Spinal cord (tissue), 10 donors: ENCODE results near the gene TCF7. TPM values are rescaled to one million over a fixed set of nuclear protein-coding genes. Genes with fewer than 3 reads are reported as not detected.
"Not testable (repeated sequence)": the region's sequence is repeated elsewhere in the genome, so short reads cannot be mapped to it uniquely, and the experiment has no call there.

Experiments used
- DNase-seq, 6 donors: peaks; one replicate each; pipeline versions ENCODE4 v3.0.0 to v3.0.0-alpha.2; 2013 to 2015; ENCODE audit warnings: low spot score in 6 of 6, low read depth in 4 of 6
- H3K27ac ChIP-seq: one replicate; pipeline ENCODE4 v1.5.1; 2013; ENCODE audit warnings: low read depth, low read length, control low read depth
- H3K27me3 ChIP-seq: one replicate; pipeline ENCODE4 v1.6.1; 2013; ENCODE audit warnings: low read length; ENCODE audit not compliant: control insufficient read depth, insufficient read depth
- H3K36me3 ChIP-seq: one replicate; pipeline ENCODE4 v1.6.1; 2013; ENCODE audit warnings: low read length; ENCODE audit not compliant: control insufficient read depth, insufficient read depth
- H3K4me1 ChIP-seq: one replicate; pipeline ENCODE4 v1.6.1; 2013; ENCODE audit warnings: low read length; ENCODE audit not compliant: control insufficient read depth, insufficient read depth
- H3K4me3 ChIP-seq: one replicate; pipeline ENCODE4 v1.5.1; 2013; ENCODE audit warnings: low read depth, low read length, control low read depth
- H3K9me3 ChIP-seq: one replicate; pipeline ENCODE4 v1.6.1; 2013; ENCODE audit warnings: low read length; ENCODE audit not compliant: control insufficient read depth, insufficient read depth
- WGBS: methylation state at CpG from one replicate; pipeline ENCODE4 v1.1.5; 2013; ENCODE audit warnings: missing lambda C conversion rate; ENCODE audit not compliant: insufficient coverage; 5-methylcytosine and 5-hydroxymethylcytosine counted together
- polyA plus RNA-seq, 2 donors: library from polyadenylated mRNA; unstranded; fragments of 120-200 nt; gene quantifications; one replicate each; pipeline ENCODE4 v1.2.1, GENCODE V29; 2013; ENCODE audit not compliant: insufficient read length in 2 of 2
- total RNA-seq, 2 donors: library from RNA; depleted of rRNA in 1 of 2; stranded (reverse); fragments of 120-200 nt in 1 of 2; fragments of >200 nt in 1 of 2; gene quantifications; one replicate each; pipeline versions ENCODE4 v1.2.3 to v1.2.4, GENCODE V29; 2013 to 2014
- donor health status: healthy.

TCF7 gene
- total and polyA plus RNA-seq, 4 donors = 0.79 to 9.4 (median 6.8) TPM

- Histone ChIP-seq H3K4me3 (no peak overlapping the region), H3K9me3 (no peaks in the 10 kb centered on the region), H3K27ac (no peak overlapping the region), H3K27me3 (no peaks in the 10 kb centered on the region), H3K36me3 (peaks cover 29% of the 10 kb centered on the region), H3K4me1 (peaks cover 12% of the 10 kb centered on the region)
- DNase-seq = no peak
- WGBS = 89% methylated on average over 3 of the region's 3 CpGs
Observed at GRCh38 chr5:134151723-134152122, 37.2 kb downstream of the TCF7 start.

GRCh38 chr5:134152173-134152832 lies 37.8 kb downstream of the TCF7 start:
- H3K4me1 ChIP-seq, H3K27me3 ChIP-seq, H3K27ac ChIP-seq, H3K9me3 ChIP-seq, H3K4me3 ChIP-seq: not testable (repeated sequence)
- 78% methylated on average over 15 of the region's 15 CpGs for WGBS
- H3K36me3 ChIP-seq = peaks cover 23% of the 10 kb centered on the region
- DNase-seq = peak in 1 of 6 donors; percentile 38

GRCh38 chr5:134153241-134153640 lies 38.8 kb downstream of the TCF7 start:
- no peak overlapping the region for H3K4me3 ChIP-seq
- H3K36me3 ChIP-seq = peaks cover 17% of the 10 kb centered on the region
- WGBS = 100% methylated on average over 2 of the region's 3 CpGs
- H3K4me1 ChIP-seq = peaks cover 6% of the 10 kb centered on the region
- no peaks in the 10 kb centered on the region for H3K9me3 ChIP-seq
- DNase-seq = no peak
- H3K27me3 ChIP-seq = no peaks in the 10 kb centered on the region
- no peak overlapping the region for H3K27ac ChIP-seq

GRCh38 chr5:134153657-134154056 lies 39.2 kb downstream of the TCF7 start:
- Histone ChIP-seq H3K36me3 (peaks cover 17% of the 10 kb centered on the region), H3K4me3 (no peak overlapping the region), H3K27ac (no peak overlapping the region), H3K4me1 (peaks cover 6% of the 10 kb centered on the region), H3K9me3 (no peaks in the 10 kb centered on the region), H3K27me3 (no peaks in the 10 kb centered on the region)
- WGBS = no CpG with 5 or more reads among the region's 1 CpG
- no peak for DNase-seq

GRCh38 chr5:134161513-134162395 lies 47.3 kb downstream of the TCF7 start:
- peaks cover 38% of the 10 kb centered on the region for H3K36me3 ChIP-seq

GRCh38 chr5:134162592-134162991 lies 48.1 kb downstream of the TCF7 start:
- no CpG with 5 or more reads among the region's 5 CpGs for WGBS
- no peak overlapping the region for H3K27ac ChIP-seq
- peaks cover 41% of the 10 kb centered on the region for H3K36me3 ChIP-seq
- no peak for DNase-seq
- no peaks in the 10 kb centered on the region for H3K27me3 ChIP-seq
- H3K4me3 ChIP-seq = no peak overlapping the region
- H3K9me3 ChIP-seq = no peaks in the 10 kb centered on the region
- no peaks in the 10 kb centered on the region for H3K4me1 ChIP-seq

More at GRCh38 chr5:134161513-134162395, 47.3 kb downstream of the TCF7 start:
- Histone ChIP-seq H3K4me1 (no peaks in the 10 kb centered on the region), H3K4me3 (no peak overlapping the region), H3K27me3 (no peaks in the 10 kb centered on the region), H3K9me3 (no peaks in the 10 kb centered on the region), H3K27ac (no peak overlapping the region)
- WGBS = 96% methylated on average over 4 of the region's 6 CpGs
- DNase-seq = no peak

- peaks cover 30% of the 10 kb centered on the region for H3K36me3 ChIP-seq
Observed at GRCh38 chr5:134171972-134172371, 57.5 kb downstream of the TCF7 start.

GRCh38 chr5:134174841-134175839 lies 60.7 kb downstream of the TCF7 start:
- H3K36me3 ChIP-seq = peaks cover 20% of the 10 kb centered on the region
- peak in 1 of 6 donors; percentile 27 for DNase-seq
- peak overlapping the region; percentile 94 for H3K4me3 ChIP-seq
- no peaks in the 10 kb centered on the region for H3K9me3 ChIP-seq
- peaks cover 9% of the 10 kb centered on the region for H3K4me1 ChIP-seq
- H3K27me3 ChIP-seq = no peaks in the 10 kb centered on the region
- WGBS = 80% methylated on average over 2 of the region's 10 CpGs
- peak overlapping the region; percentile 98 for H3K27ac ChIP-seq

More at GRCh38 chr5:134171972-134172371, 57.5 kb downstream of the TCF7 start:
- Histone ChIP-seq H3K27ac (no peak overlapping the region), H3K9me3 (no peaks in the 10 kb centered on the region), H3K4me1 (no peaks in the 10 kb centered on the region), H3K27me3 (no peaks in the 10 kb centered on the region), H3K4me3 (no peak overlapping the region)
- no peak for DNase-seq
- WGBS = 91% methylated on average over 4 of the region's 4 CpGs

- Histone ChIP-seq H3K4me3 (peak overlapping the region; percentile 94), H3K9me3 (no peaks in the 10 kb centered on the region), H3K4me1 (peaks cover 9% of the 10 kb centered on the region), H3K27me3 (no peaks in the 10 kb centered on the region), H3K36me3 (peaks cover 20% of the 10 kb centered on the region), H3K27ac (peak overlapping the region; percentile 98)
- DNase-seq = no peak
- 0% methylated on average over 28 of the region's 31 CpGs for WGBS
Observed at GRCh38 chr5:134175921-134176510, 61.5 kb downstream of the TCF7 start.
